A549 (cell line): ENCODE measurements around the gene ANKFN1.

Source experiments
- CHD4 ChIP-seq: fragments of 200-600 bp; sonication (generic); IDR thresholded peaks from 2 replicates; pipeline ENCODE4 v1.6.1; 2016; ENCODE audit warnings: antibody characterized with exemption, mild to moderate bottlenecking, borderline replicate concordance
- CTCF ChIP-seq: fragments of >200 bp; sonication (Bioruptor Twin); formaldehyde crosslinking; IDR thresholded peaks from 3 replicates; pipeline ENCODE4 v1.5.1; 2016
- HOXA7 ChIP-seq: fragments of 250-450 bp; sonication (Bioruptor Pico); IDR thresholded peaks from 2 replicates; pipeline ENCODE4 v1.5.0; 2020; ENCODE audit warnings: mild to moderate bottlenecking, moderate library complexity
- PBX3 ChIP-seq: IDR thresholded peaks from 2 replicates; pipeline ENCODE4 v1.6.1; 2012
- POLR2A ChIP-seq: IDR thresholded peaks from 2 replicates; pipeline ENCODE4 v1.6.1; 2012; ENCODE audit warnings: mild to moderate bottlenecking, low read length
- REST ChIP-seq: fragments of 200-600 bp; sonication (generic); IDR thresholded peaks from 2 replicates; pipeline ENCODE4 v1.6.1; 2016; ENCODE audit warnings: antibody characterized with exemption, mild to moderate bottlenecking, moderate library complexity
- USF2 ChIP-seq: fragments of 450-650 bp; IDR thresholded peaks from 2 replicates; pipeline ENCODE4 v1.6.1; 2014; ENCODE audit warnings: antibody characterized with exemption

GRCh38 chr17:56488800-56489199 is 335.5 kb downstream of the ANKFN1 start:
- TF ChIP-seq USF2 = no peak
- TF ChIP-seq CTCF = no peak
- no peak for TF ChIP-seq POLR2A
- TF ChIP-seq CHD4 = no peak
- TF ChIP-seq REST = no peak
- no peak for TF ChIP-seq PBX3
- no peak for TF ChIP-seq HOXA7 (CRISPR knock-in tag)
